ENCODE measurements around the gene EIF2S1. TPM values are rescaled to one million over a fixed set of nuclear protein-coding genes. Genes with fewer than 3 reads are reported as not detected.

Gene EIF2S1
- total RNA-seq, 1 donor from 2014 or later = 193 TPM

- Mint-ChIP-seq H3K27ac (no peak overlapping the region), H3K36me3 (no peaks in the 10 kb centered on the region), H3K27me3 (ENCODE audit: insufficient read depth, low read depth) (peaks cover 10% of the 10 kb centered on the region), H3K9me3 (no peaks in the 10 kb centered on the region), H3K4me3 (peak overlapping the region; percentile 21), H3K4me1 (peaks cover 25% of the 10 kb centered on the region)
- no peak overlapping the region for H2AFZ ChIP-seq (replicated peaks)
- H3K9me3 ChIP-seq (ENCODE audit: low read depth) = no peaks in the 10 kb centered on the region
- no peak overlapping the region for H3K4me2 ChIP-seq
- H3F3A ChIP-seq (ENCODE audit: low read depth) = no peaks in the 10 kb centered on the region
- no peak overlapping the region for H3K9ac ChIP-seq
- no peaks in the 10 kb centered on the region for H3K79me2 ChIP-seq (ENCODE audit: low read depth)
- no peak for TF ChIP-seq EZH2phosphoT487 (IDR thresholded peaks at IDR 0.05)
- TF ChIP-seq CTCF (IDR thresholded peaks at IDR 0.05) = no peak
- TF ChIP-seq EZH2 (IDR thresholded peaks at IDR 0.05) = no peak
- no peaks in the 10 kb centered on the region for H4K20me1 ChIP-seq (ENCODE audit: low read depth)
- no peak overlapping the region for H3K27ac ChIP-seq
- H3K4me1 ChIP-seq = peaks cover 14% of the 10 kb centered on the region
- H3K4me3 ChIP-seq = no peak overlapping the region
- no peak for DNase-seq (ENCODE audit: low spot score)
- peaks cover 4% of the 10 kb centered on the region for H3K27me3 ChIP-seq
- no peaks in the 10 kb centered on the region for H3K36me3 ChIP-seq
These were observed 65.5 kb downstream of the EIF2S1 start for GRCh38 chr14:67425608-67426007.

- peaks cover 14% of the 10 kb centered on the region for H3K4me1 ChIP-seq
- no peak overlapping the region for H2AFZ ChIP-seq (replicated peaks)
- no peak for DNase-seq (ENCODE audit: low spot score)
- Mint-ChIP-seq H3K27ac (no peak overlapping the region), H3K4me1 (peaks cover 28% of the 10 kb centered on the region), H3K9me3 (no peaks in the 10 kb centered on the region), H3K4me3 (no peak overlapping the region), H3K27me3 (ENCODE audit: insufficient read depth, low read depth) (peaks cover 10% of the 10 kb centered on the region), H3K36me3 (no peaks in the 10 kb centered on the region)
- H3K9ac ChIP-seq = no peak overlapping the region
- H3K27ac ChIP-seq = no peak overlapping the region
- no peaks in the 10 kb centered on the region for H3K9me3 ChIP-seq (ENCODE audit: low read depth)
- H3K27me3 ChIP-seq = peaks cover 4% of the 10 kb centered on the region
- no peaks in the 10 kb centered on the region for H3K79me2 ChIP-seq (ENCODE audit: low read depth)
- H3F3A ChIP-seq (ENCODE audit: low read depth) = no peaks in the 10 kb centered on the region
- H3K4me3 ChIP-seq = no peak overlapping the region
- H4K20me1 ChIP-seq (ENCODE audit: low read depth) = no peaks in the 10 kb centered on the region
- TF ChIP-seq EZH2phosphoT487 (IDR thresholded peaks at IDR 0.05) (no peak), CTCF (IDR thresholded peaks at IDR 0.05) (no peak), EZH2 (IDR thresholded peaks at IDR 0.05) (no peak)
- no peak overlapping the region for H3K4me2 ChIP-seq
- no peaks in the 10 kb centered on the region for H3K36me3 ChIP-seq
These were observed 66.0 kb downstream of the EIF2S1 start for GRCh38 chr14:67426161-67426560.

GRCh38 chr14:67426983-67427606 is 67.0 kb downstream of the EIF2S1 start:
- peak overlapping the region; percentile 65 for H3K4me3 Mint-ChIP-seq
- DNase-seq (ENCODE audit: low spot score) = peak; percentile 85
- peaks cover 28% of the 10 kb centered on the region for H3K4me1 Mint-ChIP-seq
- Histone ChIP-seq H3K4me3 (no peak overlapping the region), H3K4me1 (peaks cover 14% of the 10 kb centered on the region), H3F3A (ENCODE audit: low read depth) (no peaks in the 10 kb centered on the region), H3K27ac (no peak overlapping the region), H3K36me3 (no peaks in the 10 kb centered on the region), H4K20me1 (ENCODE audit: low read depth) (no peaks in the 10 kb centered on the region), H3K9ac (no peak overlapping the region), H2AFZ (replicated peaks) (peak overlapping the region; percentile 57), H3K27me3 (peaks cover 4% of the 10 kb centered on the region), H3K9me3 (ENCODE audit: low read depth) (no peaks in the 10 kb centered on the region), H3K79me2 (ENCODE audit: low read depth) (no peaks in the 10 kb centered on the region), H3K4me2 (peak overlapping the region; percentile 52)
- H3K36me3 Mint-ChIP-seq = no peaks in the 10 kb centered on the region
- TF ChIP-seq EZH2phosphoT487 (IDR thresholded peaks at IDR 0.05) (no peak), EZH2 (IDR thresholded peaks at IDR 0.05) (no peak), CTCF (IDR thresholded peaks at IDR 0.05) (peak; percentile 79)
- no peaks in the 10 kb centered on the region for H3K9me3 Mint-ChIP-seq
- peaks cover 10% of the 10 kb centered on the region for H3K27me3 Mint-ChIP-seq (ENCODE audit: insufficient read depth, low read depth)
- H3K27ac Mint-ChIP-seq = no peak overlapping the region
